Rectal smooth muscle tissue (tissue), 1 donor: ENCODE data around the gene NUP35.

Experiments used
- H3K27ac ChIP-seq: one replicate; pipeline ENCODE4 v1.7.0; 2013; ENCODE audit warnings: low read depth, low read length, inconsistent platforms
- H3K27me3 ChIP-seq: one replicate; pipeline ENCODE4 v1.7.0; 2013; ENCODE audit warnings: low read length; ENCODE audit not compliant: control insufficient read depth, insufficient read depth
- H3K36me3 ChIP-seq: one replicate; pipeline ENCODE4 v1.7.0; 2013; ENCODE audit warnings: low read length; ENCODE audit not compliant: control insufficient read depth, insufficient read depth
- H3K4me1 ChIP-seq: one replicate; pipeline ENCODE4 v1.7.0; 2013; ENCODE audit warnings: low read length; ENCODE audit not compliant: control insufficient read depth, insufficient read depth
- H3K4me3 ChIP-seq: one replicate; pipeline ENCODE4 v1.7.0; 2013; ENCODE audit warnings: low read length
- H3K9ac ChIP-seq: one replicate; pipeline ENCODE4 v1.7.0; 2013; ENCODE audit warnings: low read length

NUP35 gene

DNA sequence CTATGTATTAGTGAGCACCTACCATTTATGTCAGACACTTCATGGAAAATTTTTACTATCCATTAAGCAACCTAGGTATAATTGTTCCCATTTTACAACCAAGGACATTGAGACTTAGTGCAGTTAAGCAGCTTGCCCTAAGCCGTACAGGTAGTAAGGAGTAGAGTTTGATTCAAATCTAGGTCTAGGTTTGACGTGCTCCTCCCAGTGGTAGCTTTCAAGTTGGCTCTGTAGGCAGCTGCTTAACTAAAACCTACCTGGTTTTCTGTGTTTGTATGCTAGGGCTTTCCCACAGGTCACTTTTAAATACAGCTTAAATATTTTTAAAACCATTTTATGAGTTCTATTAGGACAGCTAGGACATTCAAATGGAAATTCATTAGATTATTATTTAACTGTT, 69.7 kb downstream of the NUP35 start:
- H3K4me1 ChIP-seq = no peaks in the 10 kb centered on the region
- no peak overlapping the region for H3K4me3 ChIP-seq
- no peaks in the 10 kb centered on the region for H3K27me3 ChIP-seq
- no peak overlapping the region for H3K27ac ChIP-seq
- no peak overlapping the region for H3K9ac ChIP-seq
- no peaks in the 10 kb centered on the region for H3K36me3 ChIP-seq

DNA sequence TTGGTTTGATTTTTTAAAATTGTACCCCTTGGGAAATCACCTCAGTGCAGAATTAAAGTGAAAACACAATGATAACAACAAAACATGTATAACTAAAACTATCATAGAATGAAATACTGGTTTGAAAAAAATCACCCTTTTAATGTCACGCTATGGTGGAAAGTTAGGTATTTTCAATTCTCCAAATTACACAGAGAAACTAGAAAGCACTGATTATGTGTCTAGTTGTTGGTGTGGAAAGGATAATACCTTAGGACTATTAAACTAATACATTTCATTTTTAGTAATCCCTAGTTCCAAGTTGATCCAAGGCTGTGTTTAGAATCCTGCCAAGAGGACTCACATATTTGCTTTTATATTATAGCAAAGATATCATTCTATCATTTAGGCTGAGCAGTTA, 71.2 kb downstream of the NUP35 start:
- Histone ChIP-seq H3K36me3 (no peaks in the 10 kb centered on the region), H3K9ac (no peak overlapping the region), H3K27ac (no peak overlapping the region), H3K4me1 (no peaks in the 10 kb centered on the region), H3K4me3 (no peak overlapping the region), H3K27me3 (no peaks in the 10 kb centered on the region)

- Histone ChIP-seq H3K9ac (no peak overlapping the region), H3K4me3 (no peak overlapping the region), H3K4me1 (no peaks in the 10 kb centered on the region), H3K27me3 (no peaks in the 10 kb centered on the region), H3K36me3 (no peaks in the 10 kb centered on the region), H3K27ac (no peak overlapping the region)
These were observed 71.8 kb downstream of the NUP35 start for GRCh38 chr2:183195998-183196409.

DNA sequence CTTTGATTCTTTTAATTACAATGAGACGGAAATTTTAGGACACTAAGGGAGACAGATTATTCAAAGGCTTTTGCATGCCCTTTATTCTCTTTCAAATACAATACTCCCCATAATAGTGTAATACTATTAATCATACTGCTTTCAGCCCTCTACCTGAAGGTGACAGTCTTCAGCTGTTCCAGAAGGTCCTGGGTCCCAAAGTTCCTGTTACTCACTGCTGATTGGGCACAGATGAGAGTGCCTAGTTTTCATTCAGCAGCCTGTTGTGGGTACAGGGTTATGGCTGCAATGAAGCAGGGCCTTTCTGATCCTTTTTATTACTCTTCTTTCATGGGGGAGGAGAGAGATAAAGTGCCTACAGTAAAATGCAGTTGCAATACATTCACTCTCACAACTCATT, 80.2 kb downstream of the NUP35 start:
- Histone ChIP-seq H3K4me1 (no peaks in the 10 kb centered on the region), H3K9ac (no peak overlapping the region), H3K36me3 (no peaks in the 10 kb centered on the region)

GRCh38 chr2:183207110-183207509, 82.9 kb downstream of the NUP35 start:
- no peaks in the 10 kb centered on the region for H3K4me1 ChIP-seq
- no peak overlapping the region for H3K4me3 ChIP-seq
- no peak overlapping the region for H3K27ac ChIP-seq
- H3K9ac ChIP-seq = no peak overlapping the region
- no peaks in the 10 kb centered on the region for H3K27me3 ChIP-seq
- H3K36me3 ChIP-seq = no peaks in the 10 kb centered on the region

More for the DNA sequence above, 80.2 kb downstream of the NUP35 start:
- Histone ChIP-seq H3K4me3 (no peak overlapping the region), H3K27ac (no peak overlapping the region), H3K27me3 (no peaks in the 10 kb centered on the region)

GRCh38 chr2:183209395-183210028, 85.3 kb downstream of the NUP35 start:
- H3K4me1 ChIP-seq = no peaks in the 10 kb centered on the region

More at GRCh38 chr2:183209395-183210028, 85.3 kb downstream of the NUP35 start:
- H3K27ac ChIP-seq = no peak overlapping the region
- H3K4me3 ChIP-seq = no peak overlapping the region
- no peak overlapping the region for H3K9ac ChIP-seq
- H3K27me3 ChIP-seq = no peaks in the 10 kb centered on the region
- H3K36me3 ChIP-seq = no peaks in the 10 kb centered on the region
